HG03442 (cell line): ENCODE measurements around the gene CELSR1.

Source experiments
- ATAC-seq: cut with Tn5 transposase; IDR thresholded peaks from one replicate; pipeline ENCODE4 v1.9.1; 2021; ENCODE audit warnings: mild to moderate bottlenecking, moderate library complexity; ENCODE audit not compliant: unreplicated experiment

Gene CELSR1

GRCh38 chr22:46557736-46558480, 20.5 kb upstream of the CELSR1 start:
- no peak for ATAC-seq

- no peak for ATAC-seq
These were observed 19.4 kb upstream of the CELSR1 start for GRCh38 chr22:46556775-46557174.

DNA sequence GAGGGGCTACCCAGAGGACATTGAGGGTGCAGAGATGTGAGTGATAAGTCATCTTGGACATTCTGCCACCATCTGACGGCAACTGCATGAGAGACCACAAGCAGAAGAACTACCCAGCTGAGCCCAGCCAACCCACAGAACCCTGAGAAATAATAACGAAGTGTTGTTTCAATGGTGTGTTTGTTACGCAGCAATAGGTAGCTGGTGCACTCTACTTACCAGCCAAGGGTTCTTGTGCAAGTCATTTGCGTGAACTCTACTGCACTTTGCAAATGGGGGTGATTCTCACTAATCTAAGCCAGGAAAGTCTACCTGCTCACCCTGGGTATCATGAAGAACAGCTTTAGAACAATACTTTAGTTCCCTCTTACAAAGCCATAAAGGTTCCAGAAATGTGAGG, 15.8 kb upstream of the CELSR1 start:
- no peak for ATAC-seq

GRCh38 chr22:46551996-46552395, 14.6 kb upstream of the CELSR1 start:
- no peak for ATAC-seq

DNA sequence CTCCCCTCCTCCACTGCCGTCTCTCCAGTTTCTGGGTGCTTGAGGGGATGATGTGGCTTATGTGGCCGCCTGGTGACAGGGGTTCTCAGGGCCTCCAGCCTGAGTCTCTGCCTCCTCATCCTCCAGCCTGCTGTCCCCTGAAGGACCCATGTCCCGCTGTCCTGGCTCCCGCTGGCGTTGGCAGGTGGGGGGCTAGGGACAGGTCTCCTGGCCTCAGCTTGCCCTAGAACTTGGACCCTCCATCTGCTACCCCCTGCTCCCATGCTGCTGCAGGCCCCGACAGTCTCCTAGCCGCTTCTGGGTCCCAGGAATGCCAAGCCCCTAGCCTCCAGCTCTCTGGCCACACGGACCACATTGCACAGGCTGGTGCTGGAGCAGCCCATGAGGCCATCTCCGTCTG, 13.9 kb upstream of the CELSR1 start:
- no peak for ATAC-seq

DNA sequence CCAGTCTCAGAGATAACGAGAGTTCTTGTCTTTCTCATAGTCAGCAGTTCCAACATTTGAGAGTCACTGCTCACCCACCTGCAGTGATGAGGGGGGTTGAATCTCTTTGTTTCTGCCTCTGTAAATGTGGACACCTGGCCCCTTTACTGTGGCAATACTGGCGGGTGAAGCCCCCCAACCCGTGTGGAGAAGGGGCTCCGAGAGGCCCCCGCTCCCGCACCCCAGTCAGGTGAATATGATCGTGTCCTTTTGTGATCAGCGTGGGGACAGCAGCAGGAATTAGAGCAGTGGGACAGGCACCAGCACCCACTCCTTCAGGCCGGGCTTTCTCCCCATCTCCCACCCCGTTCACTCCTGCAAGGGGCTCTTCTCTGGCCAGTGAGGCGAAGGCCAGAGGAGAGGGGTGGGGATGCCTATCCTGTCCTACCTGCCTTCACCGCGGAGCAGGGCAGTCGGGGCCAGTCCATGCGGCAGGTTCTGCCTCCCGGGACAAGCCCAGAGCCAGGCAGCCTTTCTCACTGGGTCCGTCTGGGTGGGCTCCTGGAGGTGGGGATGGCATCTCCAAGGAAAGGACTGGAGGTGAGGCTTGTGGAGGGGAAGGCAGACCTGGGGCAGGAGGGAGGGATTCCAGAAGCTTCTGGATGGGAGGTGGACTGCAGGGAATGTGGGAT, 12.7 kb upstream of the CELSR1 start:
- no peak for ATAC-seq

DNA sequence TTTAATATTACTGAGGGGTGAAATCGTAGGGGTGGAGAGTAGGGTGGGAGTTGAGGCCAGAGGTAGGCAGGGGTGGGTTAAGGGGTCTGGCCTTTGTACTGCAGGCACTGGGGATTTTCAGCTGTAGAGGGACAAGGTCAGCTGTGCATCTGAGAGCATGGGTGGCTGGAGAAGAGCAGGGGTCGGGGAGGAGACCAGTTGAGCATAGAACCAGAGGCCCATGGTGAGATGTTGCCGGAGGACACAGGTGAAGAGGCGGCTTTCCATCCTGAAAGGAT, 12.1 kb upstream of the CELSR1 start:
- no peak for ATAC-seq

DNA sequence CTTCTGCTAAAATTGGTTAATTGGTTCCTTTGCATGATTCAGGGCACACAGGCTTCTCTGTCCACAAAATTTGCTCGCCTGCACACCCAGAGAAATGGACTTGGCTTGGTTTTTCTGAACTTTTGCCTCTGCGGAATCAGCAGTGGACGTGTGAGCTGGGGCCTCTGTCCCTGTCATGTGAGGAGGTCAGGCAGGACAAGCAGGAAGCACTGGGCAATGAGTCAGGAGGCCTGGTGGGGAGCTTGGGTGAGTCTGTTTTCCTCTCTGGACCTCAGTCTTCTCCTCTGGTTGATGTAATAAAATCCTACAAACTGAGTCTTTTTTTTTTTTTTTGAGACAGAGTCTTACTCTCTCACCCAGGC, 10.4 kb upstream of the CELSR1 start:
- ATAC-seq, result no peak

DNA sequence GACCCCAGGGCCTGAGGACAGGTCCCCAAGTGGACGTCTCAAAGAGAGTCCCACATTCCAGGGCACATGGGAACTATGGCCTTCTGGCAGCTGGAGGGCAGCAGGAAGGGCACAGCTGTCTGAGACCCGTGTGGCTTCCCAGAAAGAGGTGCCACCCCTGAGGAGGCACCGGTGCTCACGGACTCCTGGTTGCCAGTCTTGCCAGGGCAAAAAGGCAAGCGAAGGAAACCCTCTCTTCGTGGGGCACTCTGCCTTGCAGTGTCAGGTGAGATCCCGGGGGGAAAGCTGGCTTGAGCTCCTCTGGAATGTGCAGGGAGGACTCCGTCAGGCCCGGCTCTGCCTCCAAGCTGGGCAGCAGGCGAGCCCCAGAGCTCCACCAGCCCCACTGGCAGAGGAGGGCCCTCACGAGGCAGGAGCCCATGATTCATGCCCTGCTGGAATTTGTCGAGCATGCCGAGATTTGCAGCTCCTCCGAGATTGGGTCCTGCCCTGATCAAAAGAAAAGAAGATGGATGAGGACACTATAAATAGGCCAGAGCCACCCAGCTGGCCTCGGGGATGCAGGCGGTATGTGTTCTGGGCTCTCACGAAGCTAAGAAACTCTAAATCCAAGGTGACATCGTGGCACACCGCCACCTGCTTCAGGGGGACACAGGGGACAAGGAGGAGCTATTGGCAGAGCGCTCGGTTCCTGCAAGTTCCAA, 9.9 kb upstream of the CELSR1 start:
- ATAC-seq, result no peak

GRCh38 chr22:46546466-46547178, 9.2 kb upstream of the CELSR1 start:
- ATAC-seq, result no peak

- ATAC-seq, result no peak
These were observed 7.8 kb upstream of the CELSR1 start for GRCh38 chr22:46545086-46545792.

DNA sequence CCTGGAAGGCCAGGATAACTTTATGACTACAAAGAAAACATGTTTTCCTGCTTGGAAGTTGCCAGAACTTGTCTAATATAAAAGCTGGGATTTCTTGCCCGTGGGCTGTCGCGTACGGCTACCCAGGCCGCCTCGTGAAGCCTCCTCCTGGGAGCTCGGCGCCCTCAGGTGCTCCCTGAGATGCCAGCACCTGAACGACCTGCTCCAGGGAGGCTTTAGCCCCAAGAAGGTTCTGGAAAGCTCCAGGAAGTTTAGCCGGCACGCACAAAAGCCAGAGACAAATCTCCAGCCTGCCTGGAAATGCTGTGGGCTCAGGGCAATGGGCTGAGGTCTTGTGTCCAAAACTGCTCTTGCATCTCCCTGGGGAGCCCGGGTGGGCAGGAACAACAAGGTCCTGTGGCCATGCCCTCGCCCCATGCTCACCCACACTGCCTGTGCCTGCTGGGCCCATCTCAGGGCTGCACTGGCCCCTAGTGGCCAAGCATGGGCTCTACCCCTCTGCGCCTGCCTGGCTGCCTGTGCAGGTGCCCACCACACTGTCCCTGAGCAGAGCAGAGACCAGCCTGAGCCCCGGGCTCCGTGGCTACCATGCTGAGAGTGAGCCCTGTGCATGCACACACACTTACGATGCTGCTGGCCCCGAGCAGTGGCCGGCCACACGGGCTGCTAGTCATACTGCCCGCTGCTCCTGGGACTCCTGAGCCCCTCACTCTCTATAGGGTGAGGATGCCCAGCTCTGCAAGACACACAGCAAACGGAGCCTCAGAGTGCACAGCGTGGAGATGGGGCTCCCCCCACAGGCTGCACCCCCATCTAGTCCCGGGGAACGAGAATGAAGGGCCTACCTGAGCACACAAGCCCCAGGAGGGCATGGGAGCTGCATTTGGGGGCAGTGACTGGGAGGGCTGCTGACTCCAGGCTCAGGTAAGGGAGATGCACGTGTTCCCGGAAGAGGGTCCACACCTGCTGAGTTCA, 4.9 kb upstream of the CELSR1 start:
- no peak for ATAC-seq

DNA sequence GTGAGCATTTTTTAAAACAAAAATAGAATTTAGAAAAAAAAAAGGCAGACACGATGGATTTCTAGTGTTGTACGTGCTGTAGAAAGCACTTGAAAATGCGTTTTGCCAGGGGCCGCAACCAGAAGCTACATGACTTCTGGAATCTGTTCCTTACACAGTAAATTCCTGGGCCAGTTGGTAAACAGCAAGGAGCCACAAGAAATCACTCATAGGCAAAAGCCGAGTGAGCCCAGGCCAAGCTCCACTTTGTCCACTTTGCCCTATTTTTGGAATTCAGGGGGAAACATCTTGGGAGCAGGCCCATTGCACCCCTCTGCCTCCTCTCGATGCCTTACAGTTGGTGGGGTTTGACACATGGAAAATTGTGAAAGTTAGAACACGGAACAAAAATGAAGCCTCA, 4.1 kb upstream of the CELSR1 start:
- no peak for ATAC-seq

DNA sequence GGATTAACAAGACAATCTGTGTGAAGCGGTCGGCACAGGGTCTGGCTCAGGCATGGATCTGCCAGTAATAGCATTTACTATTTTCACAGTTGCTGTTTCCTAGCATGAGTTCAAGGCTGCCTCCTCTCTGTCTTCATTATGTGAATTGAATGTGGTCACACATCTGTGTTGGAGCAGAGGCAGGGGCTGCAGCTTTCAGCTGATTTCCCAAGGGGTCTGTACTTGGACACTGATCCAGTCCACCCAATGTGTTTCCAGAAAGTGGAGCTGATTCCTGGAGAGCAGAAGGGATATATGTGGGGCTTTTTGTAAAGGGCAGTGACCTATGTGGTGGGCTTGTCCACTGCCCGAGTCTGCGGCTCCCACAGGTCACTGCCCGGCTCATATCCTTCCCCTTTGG, 3.5 kb upstream of the CELSR1 start:
- ATAC-seq, result no peak

DNA sequence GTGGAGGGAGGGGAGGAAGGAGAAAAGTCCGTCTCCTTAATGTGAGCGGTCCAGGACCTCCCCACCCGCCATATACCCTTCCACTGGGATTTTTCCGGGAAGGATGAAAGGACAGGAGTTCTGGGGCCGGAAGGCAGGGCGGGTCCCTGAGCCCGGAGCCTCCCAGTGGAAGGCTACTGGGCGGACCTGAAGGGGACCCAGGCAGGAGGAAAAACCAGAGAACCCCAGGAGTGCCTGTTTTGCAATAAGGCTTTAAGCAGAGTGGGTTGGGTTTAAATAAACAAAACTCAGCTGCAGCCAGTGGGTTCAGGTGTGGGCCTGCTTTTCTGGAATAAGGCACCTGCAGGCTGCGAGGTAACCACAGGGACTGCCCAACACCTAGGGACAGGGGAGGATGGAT, 1.7 kb upstream of the CELSR1 start:
- no peak for ATAC-seq

DNA sequence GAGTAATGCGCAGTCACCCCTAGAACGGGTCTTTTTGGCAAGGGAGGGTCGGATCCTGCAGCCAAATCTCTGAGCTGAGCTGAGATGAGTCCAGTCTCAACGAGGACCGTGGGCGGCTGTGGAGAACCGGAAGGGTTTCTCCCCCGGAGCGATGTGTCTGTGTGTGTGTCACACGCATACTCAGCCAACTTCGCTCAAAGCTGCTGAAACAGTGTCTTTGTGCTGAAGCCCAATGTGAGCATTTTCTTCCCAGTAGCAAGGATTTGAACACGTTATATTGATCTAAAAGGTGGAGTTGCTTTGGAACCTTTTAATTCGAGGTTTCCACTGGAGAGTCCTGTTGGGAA, 1.4 kb upstream of the CELSR1 start:
- ATAC-seq, result no peak

DNA sequence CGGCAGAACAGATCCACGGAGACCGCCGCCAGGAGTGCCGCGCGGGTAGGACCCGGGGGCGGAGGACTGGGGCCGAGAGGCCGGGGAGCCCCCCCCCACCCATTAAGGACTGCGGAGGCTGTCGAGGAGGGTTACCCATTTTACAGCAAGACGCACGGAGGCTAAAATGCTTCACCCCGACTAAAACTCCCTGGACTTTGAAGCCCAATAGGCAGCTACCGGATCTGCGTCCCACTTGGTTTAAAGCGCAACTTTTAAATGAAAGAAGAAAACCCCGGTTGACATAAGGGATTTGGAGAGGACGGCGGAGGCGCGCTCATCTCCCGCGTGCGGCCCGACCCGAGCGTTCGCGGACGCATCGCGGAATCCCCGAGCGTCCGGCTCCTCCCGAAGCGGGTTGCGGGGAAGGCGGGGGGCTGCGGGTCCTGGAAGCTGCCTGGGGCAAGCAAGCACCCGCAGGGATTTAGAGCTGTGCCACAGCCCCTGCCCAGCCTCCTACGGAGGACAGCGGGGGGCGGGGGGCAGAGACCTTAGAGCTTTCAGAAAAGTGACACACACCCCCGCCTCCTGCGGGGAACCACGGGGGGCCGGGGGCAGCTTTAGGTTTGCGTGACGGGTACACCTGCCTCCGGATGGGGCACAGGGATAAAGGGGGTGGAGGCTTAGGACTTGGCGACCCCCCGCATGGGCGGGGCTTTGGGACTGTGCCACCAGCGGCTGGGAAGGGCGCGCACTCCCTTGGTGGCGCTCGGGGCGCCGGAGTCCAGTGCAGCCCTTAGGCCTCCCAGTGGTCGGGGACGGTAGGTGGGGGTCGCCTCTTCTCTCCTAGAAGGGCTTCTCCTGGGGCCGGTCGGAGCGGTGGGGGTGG, 760 bp upstream of the CELSR1 start:
- no peak for ATAC-seq

GRCh38 chr22:46536537-46537224, 739 bp downstream of the CELSR1 start:
- ATAC-seq, result no peak
